ENCODE data around the gene ATP6V1C2.

- TF ChIP-seq CTCF (IDR thresholded peaks at IDR 0.05), result no peak
- TF ChIP-seq ZFX (IDR thresholded peaks at IDR 0.05; ENCODE audit: borderline replicate concordance), result no peak
Measured at GRCh38 chr2:10753156-10753555, 31.7 kb downstream of the ATP6V1C2 start.
